Erythroblast (primary cell): Measurements from ENCODE around the gene CMPK2.

Experiments used
- GATA1 ChIP-seq: IDR thresholded peaks from 2 replicates; pipeline ENCODE4 v1.6.1; 2011; ENCODE audit warnings: low read depth, mild to moderate bottlenecking, control low read depth, low read length, moderate library complexity
- POLR2A ChIP-seq: IDR thresholded peaks from 2 replicates; pipeline ENCODE4 v1.6.1; 2011; ENCODE audit warnings: mild to moderate bottlenecking, low read length

- TF ChIP-seq POLR2A (no peak), GATA1 (no peak)
These were observed 42.6 kb downstream of the CMPK2 start for GRCh38 chr2:6823111-6823510.
